GM20000 (cell line): ENCODE data around the gene ZNF282.

Source experiments
- DNase-seq: peaks from one replicate; pipeline ENCODE4 v3.0.0; 2012; ENCODE audit warnings: low spot score
- TF ChIP-seq, protein P1 (sequence below): IDR thresholded peaks from 2 replicates; pipeline ENCODE4 v1.5.1; 2012; ENCODE audit warnings: mild to moderate bottlenecking, control low read depth; ENCODE audit errors: extremely low read depth, missing control alignments

ZNF282 gene

GRCh38 chr7:149252378-149252777 lies 57.0 kb downstream of the ZNF282 start:
- TF ChIP-seq, protein P1, sequence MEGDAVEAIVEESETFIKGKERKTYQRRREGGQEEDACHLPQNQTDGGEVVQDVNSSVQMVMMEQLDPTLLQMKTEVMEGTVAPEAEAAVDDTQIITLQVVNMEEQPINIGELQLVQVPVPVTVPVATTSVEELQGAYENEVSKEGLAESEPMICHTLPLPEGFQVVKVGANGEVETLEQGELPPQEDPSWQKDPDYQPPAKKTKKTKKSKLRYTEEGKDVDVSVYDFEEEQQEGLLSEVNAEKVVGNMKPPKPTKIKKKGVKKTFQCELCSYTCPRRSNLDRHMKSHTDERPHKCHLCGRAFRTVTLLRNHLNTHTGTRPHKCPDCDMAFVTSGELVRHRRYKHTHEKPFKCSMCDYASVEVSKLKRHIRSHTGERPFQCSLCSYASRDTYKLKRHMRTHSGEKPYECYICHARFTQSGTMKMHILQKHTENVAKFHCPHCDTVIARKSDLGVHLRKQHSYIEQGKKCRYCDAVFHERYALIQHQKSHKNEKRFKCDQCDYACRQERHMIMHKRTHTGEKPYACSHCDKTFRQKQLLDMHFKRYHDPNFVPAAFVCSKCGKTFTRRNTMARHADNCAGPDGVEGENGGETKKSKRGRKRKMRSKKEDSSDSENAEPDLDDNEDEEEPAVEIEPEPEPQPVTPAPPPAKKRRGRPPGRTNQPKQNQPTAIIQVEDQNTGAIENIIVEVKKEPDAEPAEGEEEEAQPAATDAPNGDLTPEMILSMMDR = no peak
- no peak for DNase-seq

DNA sequence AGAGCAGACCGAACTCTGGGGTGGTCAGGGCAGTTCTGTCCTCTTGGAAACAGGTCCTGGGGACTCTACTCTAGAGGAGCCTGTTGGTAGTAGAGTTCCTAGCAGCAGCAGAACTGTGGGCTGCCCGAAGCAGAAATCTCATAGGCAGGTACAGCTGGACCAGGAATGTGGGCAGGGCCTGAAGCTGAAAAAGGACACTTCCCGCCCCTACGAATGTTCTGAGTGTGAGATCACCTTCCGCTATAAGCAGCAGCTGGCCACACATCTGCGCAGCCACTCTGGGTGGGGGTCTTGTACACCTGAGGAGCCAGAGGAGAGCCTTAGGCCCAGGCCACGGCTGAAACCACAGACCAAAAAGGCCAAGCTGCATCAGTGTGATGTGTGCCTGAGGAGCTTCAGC lies 58.3 kb downstream of the ZNF282 start:
- TF ChIP-seq, protein P1 = no peak
- no peak for DNase-seq

GRCh38 chr7:149254181-149254858 lies 59.0 kb downstream of the ZNF282 start:
- TF ChIP-seq, protein P1 = no peak
- no peak for DNase-seq

- DNase-seq = no peak
- TF ChIP-seq, protein P1 = no peak
Measured at GRCh38 chr7:149255174-149255573, 59.8 kb downstream of the ZNF282 start.

DNA sequence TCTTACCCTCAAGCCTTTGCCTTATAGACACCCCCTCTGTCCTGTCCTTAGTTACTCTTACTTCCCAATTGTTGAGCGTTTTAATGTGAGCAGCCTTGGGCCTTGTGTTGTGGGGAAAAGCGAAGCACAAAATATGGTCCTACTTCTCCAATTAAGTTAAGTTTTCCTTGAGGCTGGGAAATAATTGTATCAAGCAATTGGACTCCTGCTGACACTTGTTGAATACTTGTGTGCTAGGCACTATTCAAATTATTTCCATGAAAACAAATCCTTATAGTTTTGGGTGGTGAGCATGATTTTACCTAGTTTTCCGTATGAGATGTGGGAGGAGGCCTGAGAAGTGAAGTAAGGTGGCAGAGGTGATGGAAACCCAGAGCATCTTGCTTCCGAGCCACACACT lies 61.2 kb downstream of the ZNF282 start:
- TF ChIP-seq, protein P1 = no peak

DNA sequence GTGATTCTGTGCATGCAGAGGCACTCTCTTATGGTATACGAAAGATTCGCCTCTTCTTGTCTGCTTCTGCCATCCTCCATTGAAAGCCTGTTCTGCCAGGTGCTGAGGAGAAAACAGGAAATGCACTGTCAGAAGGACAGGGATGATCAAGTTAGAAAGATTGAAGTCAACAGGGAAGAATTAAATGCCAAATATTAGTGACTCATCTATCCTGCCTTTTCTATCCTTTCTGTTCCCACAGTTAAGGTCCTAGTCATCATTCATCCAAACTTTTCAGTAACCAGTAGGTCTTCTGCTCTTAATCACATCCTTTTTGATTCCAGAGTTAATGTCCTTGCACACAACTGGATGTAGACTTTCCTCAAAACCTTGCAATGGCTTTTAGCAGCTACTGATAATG lies 61.8 kb downstream of the ZNF282 start:
- TF ChIP-seq, protein P1 = no peak
- DNase-seq = no peak

More for the DNA sequence above, 61.2 kb downstream of the ZNF282 start:
- DNase-seq = no peak

GRCh38 chr7:149261316-149261828 lies 66.0 kb downstream of the ZNF282 start:
- no peak for DNase-seq
- TF ChIP-seq, protein P1 = no peak
